H1 (cell line): Measurements from ENCODE around the gene MSI2. TPM values are rescaled to one million over a fixed set of nuclear protein-coding genes. Genes with fewer than 3 reads are reported as not detected.

Experiments used
- CTCF ChIA-PET: fragments of 300-600 bp; sonication (Branson Sonifier 250); formaldehyde crosslinking; loops from one replicate; lab custom pipeline; 2021; ENCODE audit not compliant: partially characterized antibody; lab: Charles Lee
- POLR2A ChIA-PET: fragments of 300-600 bp; sonication (Branson Sonifier 250); formaldehyde crosslinking; loops from one replicate; lab custom pipeline; 2021; ENCODE audit warnings: inconsistent platforms; ENCODE audit not compliant: partially characterized antibody; lab: Charles Lee
- DNase-seq, 2 experiments: peaks; one replicate each; pipeline versions ENCODE4 v3.0.0 to v3.0.0-alpha.2; 2010 to 2022; ENCODE audit warnings: low spot score in 2 of 2, low read depth in 1 of 2, mixed read lengths in 1 of 2
- FAIRE-seq: peaks from 2 replicates; lab custom pipeline; 2011; peaks lifted over from hg19 to GRCh38; lab: Jason Lieb, UNC
- H2AFZ ChIP-seq: 2 replicates; pipeline ENCODE4 v1.8.1; 2012; ENCODE audit warnings: low read length, inconsistent platforms
- H2AK5ac ChIP-seq: 2 replicates; pipeline ENCODE4 v1.6.1; 2013; ENCODE audit warnings: low read depth, low read length
- H2BK120ac ChIP-seq: replicated peaks from 2 replicates; pipeline ENCODE3; 2013; ENCODE audit warnings: low read depth, low read length, inconsistent platforms
- H2BK12ac ChIP-seq: 2 replicates; pipeline ENCODE4 v1.6.1; 2013; ENCODE audit warnings: low read depth, low read length
- H2BK15ac ChIP-seq: 2 replicates; pipeline ENCODE4 v1.6.1; 2013; ENCODE audit warnings: low read length
- H2BK20ac ChIP-seq: 2 replicates; pipeline ENCODE4 v1.6.1; 2013; ENCODE audit warnings: low read length
- H2BK5ac ChIP-seq: 2 replicates; pipeline ENCODE4 v1.6.1; 2013; ENCODE audit warnings: low read depth, low read length
- H3K14ac ChIP-seq: 2 replicates; pipeline ENCODE4 v1.6.1; 2013; ENCODE audit warnings: inconsistent platforms; ENCODE audit not compliant: insufficient read length
- H3K18ac ChIP-seq: 2 replicates; pipeline ENCODE4 v1.6.1; 2013; ENCODE audit warnings: low read length; ENCODE audit errors: extremely low read depth
- H3K23ac ChIP-seq: 2 replicates; pipeline ENCODE4 v1.6.1; 2013; ENCODE audit warnings: inconsistent platforms; ENCODE audit not compliant: insufficient read length
- H3K23me2 ChIP-seq: 2 replicates; pipeline ENCODE4 v1.6.1; 2013; ENCODE audit warnings: low read depth, low read length
- H3K27ac ChIP-seq: 2 replicates; pipeline ENCODE4 v1.6.1; 2011; ENCODE audit warnings: low read depth, low read length, inconsistent platforms
- H3K27me3 ChIP-seq, 4 experiments: replicated peaks in 1 of 4; 1 replicate in 1 of 4; 2 replicates in 3 of 4; pipeline versions ENCODE4 v1.6.1 to v1.8.1; 2011 to 2013; ENCODE audit warnings: low read length in 3 of 4, mild to moderate bottlenecking in 3 of 4, inconsistent platforms in 2 of 4, mixed read lengths in 2 of 4, moderate library complexity in 1 of 4; ENCODE audit not compliant: control insufficient read depth in 3 of 4, insufficient read depth in 3 of 4; ENCODE audit errors: extremely low read depth in 1 of 4
- H3K36me3 ChIP-seq, 4 experiments: 2 replicates each; pipeline versions ENCODE4 v1.6.1 to v1.8.1; 2011 to 2013; ENCODE audit warnings: mild to moderate bottlenecking in 4 of 4, low read length in 3 of 4, moderate library complexity in 2 of 4, control low read depth in 1 of 4, inconsistent platforms in 1 of 4; ENCODE audit not compliant: insufficient read depth in 4 of 4, control insufficient read depth in 2 of 4
- H3K4ac ChIP-seq: replicated peaks from 2 replicates; pipeline ENCODE3; 2013; ENCODE audit warnings: low read length, low read depth, mixed read lengths, inconsistent platforms; ENCODE audit not compliant: insufficient read length
- H3K4me1 ChIP-seq, 4 experiments: replicated peaks in 1 of 4; 1 replicate in 1 of 4; 2 replicates in 3 of 4; pipeline versions ENCODE4 v1.6.1 to v1.8.1; 2011 to 2013; ENCODE audit warnings: low read length in 3 of 4, inconsistent platforms in 2 of 4, mixed read lengths in 1 of 4; ENCODE audit not compliant: insufficient read depth in 4 of 4, control insufficient read depth in 3 of 4
- H3K4me2 ChIP-seq, 2 experiments: 2 replicates each; pipeline versions ENCODE4 v1.6.1 to v1.8.1; 2011 to 2013; ENCODE audit warnings: low read depth in 2 of 2, low read length in 2 of 2, control low read depth in 1 of 2, inconsistent platforms in 1 of 2, mild to moderate bottlenecking in 1 of 2; ENCODE audit not compliant: insufficient read depth in 1 of 2
- H3K4me3 ChIP-seq, 4 experiments: fragments of 200-600, 300-600 bp in 1 of 4; sonication (generic), shearing (Covaris generic), sonication (Bioruptor Twin) in 1 of 4; 2 replicates each; pipeline versions ENCODE4 v1.5.1 to v1.8.1; 2011 to 2016; ENCODE audit warnings: low read length in 4 of 4, low read depth in 3 of 4, control low read depth in 2 of 4, inconsistent platforms in 2 of 4, mild to moderate bottlenecking in 2 of 4, mixed read lengths in 1 of 4, moderate library complexity in 1 of 4; ENCODE audit not compliant: insufficient read depth in 2 of 4; ENCODE audit errors: extremely low read depth in 1 of 4
- H3K56ac ChIP-seq: replicated peaks from 2 replicates; pipeline ENCODE3; 2013; ENCODE audit warnings: low read depth, mild to moderate bottlenecking, mixed read lengths, low read length, inconsistent platforms; ENCODE audit not compliant: insufficient read length
- H3K79me1 ChIP-seq: 2 replicates; pipeline ENCODE4 v1.6.1; 2013; ENCODE audit warnings: low read depth, low read length, control low read depth
- H3K79me2 ChIP-seq, 2 experiments: 2 replicates each; pipeline versions ENCODE4 v1.6.1 to v1.8.1; 2012 to 2013; ENCODE audit warnings: low read length in 2 of 2, mild to moderate bottlenecking in 2 of 2, inconsistent platforms in 1 of 2; ENCODE audit not compliant: insufficient read depth in 2 of 2, control insufficient read depth in 1 of 2
- H3K9ac ChIP-seq, 4 experiments: replicated peaks in 1 of 4; 1 replicate in 1 of 4; 2 replicates in 3 of 4; pipeline versions ENCODE4 v1.6.1 to v1.8.1; 2011 to 2013; ENCODE audit warnings: low read depth in 3 of 4, low read length in 3 of 4, control low read depth in 2 of 4, mild to moderate bottlenecking in 2 of 4, moderate library complexity in 2 of 4, inconsistent platforms in 1 of 4; ENCODE audit errors: extremely low read depth in 1 of 4
- H3K9me3 ChIP-seq, 2 experiments: 2 replicates each; pipeline versions ENCODE4 v1.6.1 to v1.8.1; 2012 to 2013; ENCODE audit warnings: mild to moderate bottlenecking in 2 of 2, moderate library complexity in 2 of 2, control low read depth in 1 of 2, inconsistent platforms in 1 of 2, low read depth in 1 of 2, low read length in 1 of 2, mixed read lengths in 1 of 2; ENCODE audit not compliant: insufficient read depth in 2 of 2
- H4K20me1 ChIP-seq, 2 experiments: replicated peaks in 1 of 2; 2 replicates each; pipeline versions ENCODE3 to v1.8.1; 2011 to 2013; ENCODE audit warnings: inconsistent platforms in 2 of 2, low read length in 2 of 2, mild to moderate bottlenecking in 1 of 2; ENCODE audit not compliant: insufficient read depth in 2 of 2, control insufficient read depth in 1 of 2
- H4K5ac ChIP-seq: 2 replicates; pipeline ENCODE4 v1.6.1; 2013; ENCODE audit warnings: low read length, low read depth, mixed read lengths, inconsistent platforms; ENCODE audit not compliant: insufficient read length
- H4K8ac ChIP-seq: 2 replicates; pipeline ENCODE4 v1.8.0; 2013; ENCODE audit warnings: mild to moderate bottlenecking, moderate library complexity, low read length, inconsistent platforms; ENCODE audit not compliant: insufficient read depth; ENCODE audit errors: extremely low read depth
- H4K91ac ChIP-seq: replicated peaks from 2 replicates; pipeline ENCODE3; 2013; ENCODE audit warnings: low read length, mixed read lengths, inconsistent platforms; ENCODE audit not compliant: insufficient read length
- CTCF ChIP-seq, 3 experiments: IDR thresholded peaks; 1 replicate in 2 of 3; 2 replicates in 1 of 3; pipeline versions ENCODE4 v1.5.1 to v1.6.1; 2011; ENCODE audit warnings: low read length in 3 of 3, mild to moderate bottlenecking in 3 of 3, inconsistent platforms in 2 of 3, low read depth in 1 of 3, moderate library complexity in 1 of 3; ENCODE audit not compliant: insufficient read depth in 1 of 3; ENCODE audit errors: control extremely low read depth in 1 of 3
- FOSL1 ChIP-seq: IDR thresholded peaks from 2 replicates; pipeline ENCODE4 v1.6.1; 2011; ENCODE audit warnings: mild to moderate bottlenecking, low read depth, low read length, moderate library complexity; ENCODE audit not compliant: insufficient read depth
- MAFK ChIP-seq: IDR thresholded peaks from 2 replicates; pipeline ENCODE4 v1.6.1; 2012; ENCODE audit warnings: low read depth, mild to moderate bottlenecking, improper control_type of control experiment, low read length
- TAF7 ChIP-seq: optimal IDR thresholded peaks from 2 replicates; pipeline ENCODE3; 2011; ENCODE audit warnings: low read depth, mild to moderate bottlenecking, inconsistent platforms, low read length, moderate library complexity, borderline replicate concordance
- WGBS, 2 experiments: shearing (Covaris generic) in 1 of 2; methylation state at CpG; one replicate each; pipeline versions ENCODE4 v1.1.6 to v1.1.7; 2013 to 2015; ENCODE audit warnings: low lambda C conversion rate in 2 of 2, mixed read lengths in 2 of 2, inconsistent platforms in 1 of 2, low coverage in 1 of 2, missing lambda C conversion rate in 1 of 2; ENCODE audit not compliant: insufficient replicate concordance in 2 of 2, insufficient coverage in 1 of 2, insufficient read length in 1 of 2; ENCODE audit errors: extremely low coverage in 1 of 2, missing lambda C conversion rate in 1 of 2; 5-methylcytosine and 5-hydroxymethylcytosine counted together
- polyA plus RNA-seq, 7 experiments: library from polyadenylated mRNA; depleted of rRNA in 3 of 7; stranded (reverse) in 5 of 7; unstranded in 2 of 7; fragments of >200 nt in 5 of 7; fragments of 200-250 nt in 2 of 7; gene quantifications; 1 replicate in 5 of 7; 2 replicates in 1 of 7; 4 replicates in 1 of 7; pipeline versions ENCODE4 v1.2.1 to v1.2.3, GENCODE V29; 2011 to 2013; ENCODE audit warnings: missing spikeins in 2 of 7, mixed read lengths in 2 of 7
- total RNA-seq: library from RNA; stranded (reverse); fragmentation: NEBNext Ultra II Directional; extraction: Animal tissue kit (Norgen Biotek cat#: 25700); gene quantifications from 2 replicates; pipeline ENCODE4 v1.2.1, GENCODE V29; 2021

MSI2 gene
- total and polyA plus RNA-seq, 2 of the 8 experiments (the other 6 are each of a cell fraction or from before 2014, with no cell fraction given) = 36.7 to 80.6 TPM

- H3K23ac ChIP-seq = no peak overlapping the region
- H3K9me3 ChIP-seq = no peaks in the 10 kb centered on the region
- no peak for DNase-seq
- no peak overlapping the region for H3K4me3 ChIP-seq
- H2AFZ ChIP-seq = no peak overlapping the region
- H3K56ac ChIP-seq = no peak overlapping the region
- H2BK5ac ChIP-seq = no peak overlapping the region
- H2BK120ac ChIP-seq = no peak overlapping the region
- no peak overlapping the region for H3K18ac ChIP-seq
- 0 out of 7 replicates have a peak, but pooled peaks cover 0 to 2% (median 0%) of the 10 kb centered on the region in 4 experiments for H3K27me3 ChIP-seq
- H3K4me1 ChIP-seq = peaks cover 4 to 20% (median 10%) of the 10 kb centered on the region in 4 experiments
- no peak overlapping the region for H2AK5ac ChIP-seq
- H3K23me2 ChIP-seq = no peaks in the 10 kb centered on the region; the same call in 1 of the 2 replicates
- no peak overlapping the region for H3K4ac ChIP-seq
- ChIA-PET CTCF (interaction anchor here (0.7 to 2.1 kb wide), 5 partner anchors 14 to 72 kb away, joined by 3 to 4 read pairs (median 3); no protein-coding TSS in a partner anchor), POLR2A (no interaction called here)
- H3K4me2 ChIP-seq = no peak overlapping the region
- H2BK20ac ChIP-seq = no peak overlapping the region
- H3K14ac ChIP-seq = no peak overlapping the region
- H4K8ac ChIP-seq = no peak overlapping the region
- TF ChIP-seq TAF7 (no peak), CTCF (IDR thresholded peaks at IDR 0.05; ENCODE audit: control extremely low read depth in 1 of 3, insufficient read depth in 1 of 3, low read depth in 1 of 3, low read length in 3 of 3) (peak in 1 of 3 experiments; percentile 3; a peak in 1 of 4 replicates), MAFK (peak; percentile 46; the same call in 1 of the 2 replicates), FOSL1 (no peak)
- H2BK12ac ChIP-seq = no peak overlapping the region
- H3K9ac ChIP-seq = no peak overlapping the region
- H2BK15ac ChIP-seq = no peak overlapping the region
- H3K79me1 ChIP-seq = no peaks in the 10 kb centered on the region; the same call in 1 of the 2 replicates
- FAIRE-seq = no peak
- H3K36me3 ChIP-seq = no peaks in the 10 kb centered on the region
- no peak overlapping the region for H4K91ac ChIP-seq
- H3K27ac ChIP-seq = no peak overlapping the region
- H4K20me1 ChIP-seq = peaks cover 8 to 9% of the 10 kb centered on the region in 2 experiments
- H3K79me2 ChIP-seq = peaks cover 0 to 5% of the 10 kb centered on the region in 2 experiments; a peak in 1 of 4 replicates
- H4K5ac ChIP-seq = no peak overlapping the region
- WGBS, 2 experiments = 90% methylated on average over 22 of the region's 22 CpGs; no CpG with 5 or more reads in 1 of the 2 experiments
Measured at GRCh38 chr17:57557834-57558681, 301.7 kb downstream of the MSI2 start.
